Measurements from ENCODE around the gene NEK11. TPM values are rescaled to one million over a fixed set of nuclear protein-coding genes. Genes with fewer than 3 reads are reported as not detected.

Gene NEK11
- polyA plus RNA-seq, 3 donors, result 0.31 to 0.56 (median 0.43) TPM

DNA sequence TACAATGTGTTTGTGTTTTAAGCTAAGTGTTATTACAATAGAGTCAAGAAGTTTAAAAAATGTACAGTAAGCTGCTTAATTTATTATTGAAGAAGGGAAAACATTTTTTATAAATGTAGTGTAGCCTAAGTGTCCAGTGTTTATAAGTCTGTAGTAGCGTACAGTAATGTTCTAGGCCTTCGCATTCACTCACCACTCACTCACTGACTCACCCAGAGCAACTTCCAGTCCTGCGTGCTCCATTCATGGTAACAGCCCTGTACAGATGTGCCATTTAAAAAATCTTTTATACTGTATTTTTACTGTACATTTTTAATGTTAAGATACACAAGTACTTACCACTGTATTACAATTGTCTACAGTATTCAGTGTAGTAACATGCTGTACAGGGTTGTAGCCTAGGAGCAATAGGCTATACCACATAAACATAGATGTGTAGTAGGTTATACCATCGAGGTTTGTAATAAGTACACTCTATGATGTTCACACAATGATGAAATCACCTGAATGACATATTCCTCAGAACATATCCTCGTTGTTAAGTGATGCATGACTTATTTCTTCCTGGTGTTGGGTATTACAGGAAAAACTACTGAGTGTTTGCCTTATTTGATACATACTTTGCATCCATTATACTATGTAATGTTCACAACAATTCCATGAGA is 198.3 kb downstream of the NEK11 start:
- no peak for DNase-seq
- intact Hi-C loops (cut with micrococcal nuclease), result no loop called here
- Mint-ChIP-seq H3K36me3 (no peaks in the 10 kb centered on the region), H3K27ac (no peak overlapping the region), H3K9me3 (no peaks in the 10 kb centered on the region), H3K4me1 (peaks cover 24% of the 10 kb centered on the region), H3K27me3 (ENCODE audit: low read depth in 3 of 3) (peaks cover 3 to 10% (median 5%) of the 10 kb centered on the region in 3 donors), H3K4me3 (no peak overlapping the region)
- Histone ChIP-seq H4K20me1 (ENCODE audit: insufficient read depth, low read length) (no peaks in the 10 kb centered on the region), H3K9ac (ENCODE audit: insufficient read depth, low read length, poor library complexity, severe bottlenecking) (no peak overlapping the region), H3K4me2 (replicated peaks; ENCODE audit: extremely low read depth, low read length, poor library complexity, severe bottlenecking) (no peak overlapping the region), H3K27me3 (ENCODE audit: control insufficient read depth in 2 of 2, insufficient read depth in 2 of 2, low read length in 2 of 2) (no peaks in the 10 kb centered on the region), H2AFZ (ENCODE audit: insufficient read depth, low read depth, low read length, poor library complexity, severe bottlenecking) (no peak overlapping the region), H3K4me1 (ENCODE audit: control insufficient read depth in 1 of 2, insufficient read depth in 2 of 2, low read length in 2 of 2) (peaks cover 19 to 24% of the 10 kb centered on the region in 2 donors), H3K79me2 (ENCODE audit: insufficient read depth, low read length) (no peaks in the 10 kb centered on the region), H3K4me3 (replicated peaks in 1 of 3; ENCODE audit: low read depth in 2 of 3, low read length in 3 of 3) (no peak overlapping the region), H3K27ac (ENCODE audit: low read depth in 1 of 2, low read length in 2 of 2) (no peak overlapping the region), H3K9me3 (replicated peaks in 1 of 2; ENCODE audit: control insufficient read depth in 1 of 2, insufficient read depth in 1 of 2, low read length in 2 of 2) (no peaks in the 10 kb centered on the region), H3K36me3 (replicated peaks in 1 of 2; ENCODE audit: control insufficient read depth in 1 of 2, insufficient read depth in 2 of 2, low read length in 2 of 2) (no peaks in the 10 kb centered on the region)
- TF ChIP-seq, protein P1, sequence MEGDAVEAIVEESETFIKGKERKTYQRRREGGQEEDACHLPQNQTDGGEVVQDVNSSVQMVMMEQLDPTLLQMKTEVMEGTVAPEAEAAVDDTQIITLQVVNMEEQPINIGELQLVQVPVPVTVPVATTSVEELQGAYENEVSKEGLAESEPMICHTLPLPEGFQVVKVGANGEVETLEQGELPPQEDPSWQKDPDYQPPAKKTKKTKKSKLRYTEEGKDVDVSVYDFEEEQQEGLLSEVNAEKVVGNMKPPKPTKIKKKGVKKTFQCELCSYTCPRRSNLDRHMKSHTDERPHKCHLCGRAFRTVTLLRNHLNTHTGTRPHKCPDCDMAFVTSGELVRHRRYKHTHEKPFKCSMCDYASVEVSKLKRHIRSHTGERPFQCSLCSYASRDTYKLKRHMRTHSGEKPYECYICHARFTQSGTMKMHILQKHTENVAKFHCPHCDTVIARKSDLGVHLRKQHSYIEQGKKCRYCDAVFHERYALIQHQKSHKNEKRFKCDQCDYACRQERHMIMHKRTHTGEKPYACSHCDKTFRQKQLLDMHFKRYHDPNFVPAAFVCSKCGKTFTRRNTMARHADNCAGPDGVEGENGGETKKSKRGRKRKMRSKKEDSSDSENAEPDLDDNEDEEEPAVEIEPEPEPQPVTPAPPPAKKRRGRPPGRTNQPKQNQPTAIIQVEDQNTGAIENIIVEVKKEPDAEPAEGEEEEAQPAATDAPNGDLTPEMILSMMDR (IDR thresholded peaks at IDR 0.05), result no peak
- no CpG with 5 or more reads among the region's 5 CpGs for WGBS (ENCODE audit: insufficient coverage)

DNA sequence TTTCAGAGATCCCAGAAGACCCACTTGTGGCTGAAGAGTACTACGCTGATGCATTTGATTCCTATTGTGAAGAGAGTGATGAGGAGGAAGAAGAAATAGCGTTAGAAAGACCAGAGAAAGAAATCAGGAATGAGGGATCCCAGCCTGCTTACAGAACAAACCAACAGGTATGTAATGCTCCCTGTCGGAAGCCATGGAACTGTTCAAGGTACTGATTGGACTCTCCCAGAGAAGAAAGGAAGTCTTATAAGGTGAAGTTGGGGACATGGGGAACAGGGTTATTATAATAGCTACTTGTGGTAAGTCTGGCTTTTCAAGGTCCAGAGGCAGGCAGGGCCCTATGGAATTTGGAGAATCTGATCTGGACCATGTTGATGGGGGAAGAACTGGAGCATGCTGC is 201.8 kb downstream of the NEK11 start:
- Mint-ChIP-seq H3K9me3 (no peaks in the 10 kb centered on the region), H3K27me3 (ENCODE audit: low read depth in 3 of 3) (peaks cover 3 to 10% (median 3%) of the 10 kb centered on the region in 3 donors), H3K27ac (no peak overlapping the region), H3K36me3 (no peaks in the 10 kb centered on the region), H3K4me3 (no peak overlapping the region), H3K4me1 (peaks cover 3% of the 10 kb centered on the region)
- H3K27ac ChIP-seq (ENCODE audit: low read depth in 1 of 2, low read length in 2 of 2), result no peak overlapping the region
- TF ChIP-seq, protein P1 (IDR thresholded peaks at IDR 0.05), result no peak
- 100% methylated on average over 2 of the region's 3 CpGs for WGBS (ENCODE audit: insufficient coverage)
- H3K4me2 ChIP-seq (replicated peaks; ENCODE audit: extremely low read depth, low read length, poor library complexity, severe bottlenecking), result no peak overlapping the region
- no peak overlapping the region for H3K9ac ChIP-seq (ENCODE audit: insufficient read depth, low read length, poor library complexity, severe bottlenecking)
- no peaks in the 10 kb centered on the region for H3K36me3 ChIP-seq (replicated peaks in 1 of 2; ENCODE audit: control insufficient read depth in 1 of 2, insufficient read depth in 2 of 2, low read length in 2 of 2)
- no peaks in the 10 kb centered on the region for H4K20me1 ChIP-seq (ENCODE audit: insufficient read depth, low read length)
- no peak for DNase-seq
- peaks cover 2 to 3% of the 10 kb centered on the region in 2 donors for H3K4me1 ChIP-seq (ENCODE audit: control insufficient read depth in 1 of 2, insufficient read depth in 2 of 2, low read length in 2 of 2)
- H3K79me2 ChIP-seq (ENCODE audit: insufficient read depth, low read length), result no peaks in the 10 kb centered on the region
- H3K27me3 ChIP-seq (ENCODE audit: control insufficient read depth in 2 of 2, insufficient read depth in 2 of 2, low read length in 2 of 2), result no peaks in the 10 kb centered on the region
- H3K4me3 ChIP-seq (replicated peaks in 1 of 3; ENCODE audit: low read depth in 2 of 3, low read length in 3 of 3), result no peak overlapping the region
- no peak overlapping the region for H2AFZ ChIP-seq (ENCODE audit: insufficient read depth, low read depth, low read length, poor library complexity, severe bottlenecking)
- no peaks in the 10 kb centered on the region for H3K9me3 ChIP-seq (replicated peaks in 1 of 2; ENCODE audit: control insufficient read depth in 1 of 2, insufficient read depth in 1 of 2, low read length in 2 of 2)
- intact Hi-C loops (cut with micrococcal nuclease), result no loop called here
